NCI-H146 (cell line): ENCODE measurements around the gene MORN1.

Experiments
- DNase-seq: peaks from one replicate; lab custom pipeline; 2025; lab: John Stamatoyannopoulos, UW

MORN1 gene

GRCh38 chr1:2419416-2419815, 28.1 kb upstream of the MORN1 start:
- no peak for DNase-seq

- DNase-seq: no peak
Observed at GRCh38 chr1:2418791-2419320, 27.5 kb upstream of the MORN1 start.

DNA sequence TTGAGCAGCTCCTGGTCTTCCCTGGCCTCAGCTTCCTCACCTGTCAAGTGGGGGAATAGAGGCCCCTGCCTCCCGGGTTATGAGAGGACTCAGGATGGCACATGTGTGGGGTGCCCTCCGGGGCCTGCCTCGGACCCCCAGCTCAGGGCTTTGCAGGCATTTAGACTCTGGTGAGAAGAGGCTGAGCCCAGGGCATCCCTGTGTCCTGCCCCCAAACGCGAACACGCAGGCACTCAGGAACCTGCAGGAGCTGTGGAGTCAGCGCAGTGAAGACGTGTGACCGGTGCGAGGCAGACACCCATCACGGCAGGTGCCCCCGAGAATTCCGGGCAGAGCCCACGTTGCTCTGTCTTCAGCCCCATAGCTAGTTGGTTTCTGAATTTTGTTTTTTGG, 26.5 kb upstream of the MORN1 start:
- no peak for DNase-seq

GRCh38 chr1:2417083-2417832, 25.9 kb upstream of the MORN1 start:
- no peak for DNase-seq

- DNase-seq: peak; percentile 6
Observed at GRCh38 chr1:2416403-2416802, 25.0 kb upstream of the MORN1 start.

DNA sequence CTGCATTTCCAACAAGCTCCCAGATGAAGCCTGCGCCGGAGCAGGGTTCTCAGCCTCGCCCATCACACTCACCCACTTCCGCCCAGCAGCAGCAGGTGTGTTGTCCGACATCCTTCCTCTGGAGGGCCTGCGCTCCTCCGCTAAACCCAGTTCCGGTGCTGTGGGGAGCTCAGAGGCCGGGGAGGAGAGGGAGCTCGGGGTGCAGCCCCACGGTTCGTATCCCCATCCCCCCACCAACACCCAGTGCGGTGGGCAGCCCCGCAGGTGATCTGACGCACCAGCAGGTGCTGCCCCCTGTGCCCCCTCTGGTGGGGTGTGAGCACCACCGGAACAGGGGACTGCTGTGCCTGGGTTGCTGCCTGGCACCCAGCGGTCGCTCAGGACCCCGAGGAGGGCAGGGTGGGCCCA, 24.5 kb upstream of the MORN1 start:
- DNase-seq: peak; percentile 61

DNA sequence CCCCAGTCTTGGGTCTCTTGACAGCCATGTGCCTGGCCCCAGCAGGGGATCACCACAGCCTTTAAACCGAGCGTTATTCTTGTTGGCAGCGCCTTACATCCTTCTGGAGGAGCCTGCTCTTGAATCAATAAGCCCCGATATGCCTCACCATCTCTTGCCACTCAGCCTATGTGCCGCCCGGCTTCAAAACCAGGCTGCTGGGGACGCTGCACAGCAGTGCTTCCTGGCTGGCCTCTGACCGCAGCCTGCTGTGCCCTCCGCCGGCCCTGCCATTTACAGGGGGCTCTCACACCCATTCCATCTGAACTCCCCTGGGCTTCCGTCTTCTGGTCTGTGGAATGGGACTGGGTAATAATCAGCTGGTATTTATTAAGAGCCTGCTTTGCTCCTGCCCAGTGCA, 24.0 kb upstream of the MORN1 start:
- DNase-seq: no peak

GRCh38 chr1:2414297-2414958, 23.1 kb upstream of the MORN1 start:
- DNase-seq: peak; percentile 52

GRCh38 chr1:2413495-2414296, 22.3 kb upstream of the MORN1 start:
- no peak for DNase-seq

- peak; percentile 65 for DNase-seq
Observed at GRCh38 chr1:2412773-2413494, 21.6 kb upstream of the MORN1 start.

- peak; percentile 92 for DNase-seq
Observed at GRCh38 chr1:2412395-2412772, 21.0 kb upstream of the MORN1 start, which contains the start of gene PEX10. PEX10 (minus strand) TSS chr1:2412564; CDS start chr1:2412502, 62 bp downstream.

GRCh38 chr1:2411801-2412394, 20.5 kb upstream of the MORN1 start:
- peak; percentile 67 for DNase-seq

- DNase-seq: no peak
Observed at GRCh38 chr1:2409745-2410144, 18.4 kb upstream of the MORN1 start.

- no peak for DNase-seq
Observed at GRCh38 chr1:2408859-2409276, 17.5 kb upstream of the MORN1 start.

DNA sequence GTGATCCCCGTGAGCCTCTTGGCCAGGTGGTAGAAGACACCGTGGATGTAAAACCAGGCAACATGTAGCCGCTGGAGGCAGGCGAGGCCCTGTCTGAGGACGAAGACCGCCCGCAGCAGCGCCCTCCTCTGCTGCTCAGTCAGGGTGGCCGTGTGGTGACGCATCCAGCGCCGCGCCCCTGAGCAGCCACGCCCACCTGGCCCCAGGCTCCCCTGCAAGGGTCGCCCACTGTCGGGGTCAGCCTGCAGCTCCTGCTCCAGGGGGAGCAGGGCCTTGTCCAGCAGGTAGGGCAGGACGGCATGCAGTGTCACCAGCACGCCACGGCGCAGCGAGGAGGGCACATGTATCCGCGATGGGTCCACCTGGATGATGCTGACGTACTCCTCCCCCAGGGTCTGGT, 17.1 kb upstream of the MORN1 start:
- DNase-seq: no peak

DNA sequence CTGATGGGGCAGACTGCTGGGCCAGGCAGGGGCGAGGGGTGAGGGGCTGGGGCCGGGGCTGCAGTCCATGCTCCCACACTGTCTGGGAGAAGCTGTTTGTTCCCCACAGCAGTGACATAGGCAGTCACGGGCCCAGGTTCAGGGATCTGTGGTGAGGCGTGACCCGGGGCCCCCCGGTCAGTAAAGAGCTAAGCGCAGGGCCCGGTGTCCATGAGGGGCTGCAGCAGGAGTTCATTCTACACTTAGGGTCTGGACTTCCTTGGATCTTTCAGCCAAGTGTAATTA, 16.6 kb upstream of the MORN1 start:
- no peak for DNase-seq

- DNase-seq: no peak
Observed at GRCh38 chr1:2407166-2407990, 16.0 kb upstream of the MORN1 start.

- DNase-seq: no peak
Observed at GRCh38 chr1:2406451-2407041, 15.2 kb upstream of the MORN1 start.

GRCh38 chr1:2405588-2406295, 14.4 kb upstream of the MORN1 start:
- no peak for DNase-seq
